Endothelial cell of hepatic sinusoid (primary cell): ENCODE results near the gene PDCD1LG2.

Source experiments
- in situ Hi-C: cut with HindIII; loops from 2 replicates; pipeline ENCODE4 v1.10.0; 2017; ENCODE audit warnings: low sequenced_read_pairs

PDCD1LG2 gene

GRCh38 chr9:5529683-5530221 lies 19.4 kb downstream of the PDCD1LG2 start:
- in situ Hi-C loops = loop anchor here (10.0 kb wide), 1 partner anchor 65 kb away; no protein-coding TSS in a partner anchor

GRCh38 chr9:5531101-5531882 lies 21.0 kb downstream of the PDCD1LG2 start:
- in situ Hi-C loops = loop anchor here (10.0 kb wide), 1 partner anchor 66 kb away; no protein-coding TSS in a partner anchor

- in situ Hi-C loops = loop anchor here (10.0 kb wide), 1 partner anchor 68 kb away; no protein-coding TSS in a partner anchor
Observed at GRCh38 chr9:5532306-5532705, 22.0 kb downstream of the PDCD1LG2 start.

GRCh38 chr9:5532790-5533189 lies 22.5 kb downstream of the PDCD1LG2 start:
- in situ Hi-C loops = loop anchor here (10.0 kb wide), 1 partner anchor 68 kb away; no protein-coding TSS in a partner anchor

- in situ Hi-C loops = loop anchor here (10.0 kb wide), 1 partner anchor 72 kb away; no protein-coding TSS in a partner anchor
Observed at GRCh38 chr9:5536684-5537083, 26.4 kb downstream of the PDCD1LG2 start.

GRCh38 chr9:5543875-5544702 lies 33.8 kb downstream of the PDCD1LG2 start:
- in situ Hi-C loops = no loop called here

- in situ Hi-C loops = loop anchor here (5.0 to 10.0 kb wide), 2 partner anchors 37 to 105 kb away; no protein-coding TSS in a partner anchor
Observed at GRCh38 chr9:5549658-5550650, 39.6 kb downstream of the PDCD1LG2 start.

GRCh38 chr9:5551368-5552150 lies 41.2 kb downstream of the PDCD1LG2 start:
- in situ Hi-C loops = loop anchor here (5.0 to 10.0 kb wide), 2 partner anchors 36 to 107 kb away; no protein-coding TSS in a partner anchor

GRCh38 chr9:5552301-5552700 lies 42.0 kb downstream of the PDCD1LG2 start:
- in situ Hi-C loops = loop anchor here (5.0 to 10.0 kb wide), 2 partner anchors 35 to 108 kb away; no protein-coding TSS in a partner anchor

GRCh38 chr9:5553211-5553610 lies 42.9 kb downstream of the PDCD1LG2 start:
- in situ Hi-C loops = loop anchor here (5.0 to 10.0 kb wide), 2 partner anchors 34 to 108 kb away; no protein-coding TSS in a partner anchor

- in situ Hi-C loops = loop anchor here (5.0 to 10.0 kb wide), 2 partner anchors 33 to 109 kb away; no protein-coding TSS in a partner anchor
Observed at GRCh38 chr9:5554254-5554653, 43.9 kb downstream of the PDCD1LG2 start.

GRCh38 chr9:5556101-5556705 lies 45.9 kb downstream of the PDCD1LG2 start:
- in situ Hi-C loops = loop anchor here (10.0 kb wide), 1 partner anchor 111 kb away; no protein-coding TSS in a partner anchor

GRCh38 chr9:5557606-5558587 lies 47.6 kb downstream of the PDCD1LG2 start:
- in situ Hi-C loops = loop anchor here (10.0 kb wide), 1 partner anchor 113 kb away; no protein-coding TSS in a partner anchor

- in situ Hi-C loops = loop anchor here (10.0 kb wide), 1 partner anchor 115 kb away; no protein-coding TSS in a partner anchor
Observed at GRCh38 chr9:5559659-5560058, 49.3 kb downstream of the PDCD1LG2 start.

- in situ Hi-C loops = no loop called here
Observed at GRCh38 chr9:5560443-5561100, 50.2 kb downstream of the PDCD1LG2 start.

- in situ Hi-C loops = no loop called here
Observed at GRCh38 chr9:5561828-5562488, 51.6 kb downstream of the PDCD1LG2 start.
